Right renal pelvis (tissue), 4 donors: ENCODE results near the gene LIMA1. TPM values are rescaled to one million over a fixed set of nuclear protein-coding genes. Genes with fewer than 3 reads are reported as not detected.
"Not testable (repeated sequence)": the region's sequence is repeated elsewhere in the genome, so short reads cannot be mapped to it uniquely, and the experiment has no call there.

ENCODE experiments used
- DNase-seq, 4 donors: peaks; one replicate each; pipeline ENCODE4 v3.0.0-alpha.2; 2013; ENCODE audit warnings: low read depth in 4 of 4, low spot score in 3 of 4, missing footprints in 1 of 4
- polyA plus RNA-seq, 4 donors: library from polyadenylated mRNA; unstranded; fragments of 120-200 nt; gene quantifications; one replicate each; pipeline ENCODE4 v1.2.1, GENCODE V29; 2013; ENCODE audit not compliant: insufficient read length in 4 of 4

Gene LIMA1
- polyA plus RNA-seq, 4 donors, result 77.5 to 107 (median 93.1) TPM

DNA sequence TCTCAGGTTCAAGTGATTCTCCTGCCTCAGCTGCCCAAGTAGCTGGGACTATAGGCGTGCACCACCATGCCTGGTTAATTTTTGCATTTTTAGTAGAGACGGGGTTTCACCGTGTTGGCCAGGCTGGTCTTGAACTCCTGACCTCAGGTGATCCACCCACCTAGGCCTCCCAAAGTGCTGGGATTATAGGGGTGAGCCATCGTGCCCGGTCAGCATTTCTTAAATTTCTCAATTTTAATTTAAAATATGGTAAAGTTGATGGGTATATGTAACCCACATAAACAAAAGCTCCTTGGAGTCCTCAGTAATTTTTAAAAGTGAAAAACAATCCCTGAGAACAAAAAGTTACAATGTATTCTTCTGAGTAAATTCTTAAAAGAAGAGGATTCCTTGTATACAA lies 128.4 kb downstream of the LIMA1 start:
- not testable (repeated sequence) for DNase-seq

- DNase-seq, result no peak
These were observed 132.2 kb downstream of the LIMA1 start for GRCh38 chr12:50151047-50151687.

- no peak for DNase-seq
These were observed 134.0 kb downstream of the LIMA1 start for GRCh38 chr12:50149311-50149710.

DNA sequence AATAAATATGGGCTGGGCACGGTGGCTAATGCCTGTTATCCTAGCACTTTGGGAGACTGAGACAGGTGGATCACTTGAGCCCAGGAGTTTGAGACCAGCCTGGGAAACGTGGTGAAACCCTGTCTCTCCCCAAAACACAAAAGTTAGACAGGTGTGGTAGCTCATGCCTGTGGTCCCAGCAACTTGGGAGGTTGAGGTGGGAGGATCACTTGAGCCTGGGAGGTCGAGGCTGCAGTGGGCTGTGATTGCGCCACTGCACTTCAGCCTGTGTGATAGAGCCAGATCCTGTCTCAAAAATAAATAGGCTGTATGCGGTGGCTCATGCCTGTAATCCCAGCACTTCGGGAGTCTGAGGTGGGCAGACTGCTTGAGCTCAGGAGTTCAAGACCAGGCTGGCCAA lies 135.3 kb downstream of the LIMA1 start:
- DNase-seq, result not testable (repeated sequence)

- DNase-seq, result no peak
These were observed 136.0 kb downstream of the LIMA1 start for GRCh38 chr12:50147281-50147680.

GRCh38 chr12:50145439-50145838 lies 137.9 kb downstream of the LIMA1 start:
- no peak for DNase-seq

DNA sequence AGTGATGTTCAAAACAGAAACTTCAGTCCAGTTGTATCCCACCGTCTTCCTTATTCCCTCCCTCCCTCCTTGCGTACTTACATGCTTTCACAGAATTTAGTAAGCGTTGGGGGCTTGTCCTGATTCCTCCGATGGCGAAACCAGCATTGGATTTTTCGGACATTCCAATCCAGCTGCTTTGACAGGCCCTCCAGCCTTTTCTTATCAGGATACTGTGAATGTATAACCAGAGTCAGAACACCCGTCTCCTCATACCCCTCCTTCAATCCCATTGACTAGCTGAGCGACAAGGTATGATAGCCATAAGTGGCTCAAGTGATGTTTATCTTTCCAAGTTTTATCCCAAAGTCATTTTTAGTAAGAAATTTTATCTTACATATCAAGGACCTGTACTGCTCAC lies 140.3 kb downstream of the LIMA1 start:
- no peak for DNase-seq

DNA sequence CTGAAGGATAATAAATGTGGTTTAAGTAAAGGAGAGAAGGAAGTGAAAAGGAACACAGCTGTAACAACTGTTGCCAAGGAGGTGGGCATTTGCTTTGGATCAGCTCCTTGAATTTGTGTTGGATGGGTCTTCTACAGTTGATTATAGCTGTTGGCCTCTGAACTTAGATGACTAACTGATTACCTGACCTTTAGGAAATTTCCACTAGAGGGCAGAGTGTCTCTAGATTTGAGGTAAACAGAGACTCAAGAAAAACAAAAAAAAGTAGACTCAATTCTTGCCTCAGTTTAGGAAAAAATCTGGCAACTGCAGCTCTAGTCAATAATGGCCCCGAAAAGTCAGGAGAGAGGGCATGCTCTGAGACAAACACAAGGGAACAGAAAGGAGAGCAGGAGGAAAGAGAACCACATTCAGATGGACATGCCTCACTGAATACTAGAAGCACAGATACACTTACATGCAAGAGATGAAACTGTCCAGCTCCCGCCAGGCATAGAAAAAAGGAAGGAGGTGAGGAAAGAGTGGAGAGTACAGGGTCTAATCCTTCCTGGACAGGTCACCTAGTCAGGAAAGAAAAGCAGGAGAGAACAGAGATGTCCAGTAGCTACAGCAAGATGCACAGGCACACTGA lies 150.7 kb downstream of the LIMA1 start:
- DNase-seq, result no peak

DNA sequence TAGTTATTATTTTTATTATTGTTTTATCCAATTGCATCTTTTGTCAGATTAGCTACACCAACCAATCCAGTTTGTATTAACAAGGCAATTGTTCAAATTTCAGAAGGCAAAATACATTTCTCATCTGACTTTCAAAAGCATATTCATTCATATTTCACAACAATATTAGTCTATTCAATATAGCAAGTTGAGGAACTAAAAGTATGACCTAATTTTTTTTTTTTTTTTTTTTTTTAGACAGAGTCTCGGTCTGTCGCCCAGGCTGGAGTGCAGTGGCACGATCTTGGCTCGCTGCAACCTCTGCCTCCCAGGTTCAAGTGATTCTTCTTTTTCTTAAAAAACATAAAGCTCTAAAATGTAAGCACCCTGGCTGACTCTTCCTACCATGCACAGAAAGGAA lies 154.0 kb downstream of the LIMA1 start:
- DNase-seq, result no peak

DNA sequence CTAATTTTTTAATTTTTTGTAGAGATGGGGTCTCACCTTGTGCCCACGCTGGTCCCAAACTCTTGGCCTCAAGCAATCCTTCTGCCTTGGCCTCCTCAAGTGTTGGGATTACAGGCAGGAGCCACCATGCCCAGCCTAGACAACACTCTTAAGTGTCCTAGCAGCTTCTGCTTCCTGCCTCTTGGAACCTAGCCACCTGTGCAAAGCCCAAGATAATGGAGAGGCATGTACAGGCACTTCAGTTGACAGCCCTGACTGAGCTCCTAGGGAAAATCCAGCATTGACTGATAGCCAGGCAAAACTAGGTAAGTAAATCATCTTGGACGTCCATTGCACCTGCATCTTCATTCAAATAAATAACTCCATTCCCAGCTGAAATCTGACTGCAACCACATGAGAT lies 155.8 kb downstream of the LIMA1 start:
- no peak for DNase-seq

Other genes with a start within 250 kb of the LIMA1 start
- 1 to 10 TPM; 3.4 to 4.8 (median 4.6) TPM for gene ASIC1, start 225.9 kb downstream of the LIMA1 start, polyA plus RNA-seq
- 100 to 1,000 TPM; 165 to 182 (median 176) TPM for gene SMARCD1, start 198.2 kb downstream of the LIMA1 start, polyA plus RNA-seq
- 10 to 100 TPM; 52.2 to 82.4 (median 64.7) TPM for gene GPD1, start 179.5 kb downstream of the LIMA1 start, polyA plus RNA-seq
- gene COX14, start 171.3 kb downstream of the LIMA1 start, polyA plus RNA-seq, result 10 to 100 TPM; 50.6 to 62.1 (median 52.5) TPM
- gene CERS5, start 116.2 kb downstream of the LIMA1 start, polyA plus RNA-seq, result 10 to 100 TPM; 72.5 to 82.9 (median 75.4) TPM
- under 1 TPM; 0.08 to 0.20 (median 0.17) TPM for gene FAM186A, start 113.1 kb upstream of the LIMA1 start, polyA plus RNA-seq
- gene LARP4, start 117.4 kb upstream of the LIMA1 start, polyA plus RNA-seq, result 10 to 100 TPM; 35.4 to 48.7 (median 47.2) TPM
- gene DIP2B, start 221.5 kb upstream of the LIMA1 start, polyA plus RNA-seq, result 10 to 100 TPM; 23.4 to 25.5 (median 24.9) TPM